ENCODE data around the gene CNPY4. TPM values are rescaled to one million over a fixed set of nuclear protein-coding genes. Genes with fewer than 3 reads are reported as not detected.

The CNPY4 gene
- total RNA-seq, 4 donors from 2014 or later = 7.5 to 15.9 (median 11.5) TPM

- peak overlapping the region; percentile 79 to 91 (median 84) for H3K27ac ChIP-seq
- H3K27me3 ChIP-seq = no peaks in the 10 kb centered on the region
- peak overlapping the region; percentile 61 to 85 (median 69) for H3K4me3 ChIP-seq
- WGBS, 2 donors = 11% methylated on average over 19 of the region's 19 CpGs
- H3K36me3 ChIP-seq = peaks cover 0 to 42% (median 0%) of the 10 kb centered on the region in 3 donors
- no peaks in the 10 kb centered on the region for H3K9me3 ChIP-seq
- TF ChIP-seq POLR2A (IDR thresholded peaks at IDR 0.05) (no peak), EP300 (IDR thresholded peaks at IDR 0.05) (no peak), CTCF (IDR thresholded peaks at IDR 0.05) (no peak)
- H3K4me1 ChIP-seq = peaks cover 0 to 32% (median 18%) of the 10 kb centered on the region in 4 donors
- DNase-seq (ENCODE audit: low spot score in 2 of 2) = peak; percentile 51 to 72
These were observed 717 bp downstream of the CNPY4 start for GRCh38 chr7:100119970-100120732.

GRCh38 chr7:100120733-100121036 is 1.3 kb downstream of the CNPY4 start:
- 16 to 41% methylated on average over 1 of the region's 1 CpG for WGBS, 2 donors
- no peak for DNase-seq (ENCODE audit: low spot score in 2 of 2)
- peak overlapping the region in 3 of 4 donors; percentile 83 to 91 (median 84) for H3K27ac ChIP-seq
- no peak for TF ChIP-seq CTCF (IDR thresholded peaks at IDR 0.05)
- peak overlapping the region in 3 of 4 donors; percentile 65 to 85 (median 73) for H3K4me3 ChIP-seq
- H3K27me3 ChIP-seq = no peaks in the 10 kb centered on the region
- H3K4me1 ChIP-seq = peaks cover 0 to 37% (median 20%) of the 10 kb centered on the region in 4 donors
- H3K36me3 ChIP-seq = peaks cover 0 to 40% (median 0%) of the 10 kb centered on the region in 3 donors
- H3K9me3 ChIP-seq = no peaks in the 10 kb centered on the region

GRCh38 chr7:100122067-100122466 is 2.6 kb downstream of the CNPY4 start:
- no peak overlapping the region for H3K4me3 ChIP-seq
- H3K27me3 ChIP-seq = no peaks in the 10 kb centered on the region
- WGBS, 2 donors = 44 to 63% methylated on average over 13 of the region's 13 CpGs
- no peak overlapping the region for H3K27ac ChIP-seq
- DNase-seq (ENCODE audit: low spot score in 2 of 2) = no peak
- H3K9me3 ChIP-seq = no peaks in the 10 kb centered on the region
- peaks cover 0 to 44% (median 26%) of the 10 kb centered on the region in 4 donors for H3K4me1 ChIP-seq
- peaks cover 0 to 34% (median 0%) of the 10 kb centered on the region in 3 donors for H3K36me3 ChIP-seq
- no peak for TF ChIP-seq EP300 (IDR thresholded peaks at IDR 0.05)
- TF ChIP-seq POLR2A (IDR thresholded peaks at IDR 0.05) = no peak
- TF ChIP-seq CTCF (IDR thresholded peaks at IDR 0.05) = no peak

- 67 to 95% methylated on average over 1 of the region's 1 CpG for WGBS, 2 donors
- H3K9me3 ChIP-seq = no peaks in the 10 kb centered on the region
- no peaks in the 10 kb centered on the region for H3K27me3 ChIP-seq
- DNase-seq (ENCODE audit: low spot score in 2 of 2) = no peak
- TF ChIP-seq POLR2A (IDR thresholded peaks at IDR 0.05) = no peak
- H3K27ac ChIP-seq = no peak overlapping the region
- H3K4me1 ChIP-seq = peaks cover 0 to 46% (median 27%) of the 10 kb centered on the region in 4 donors
- peaks cover 0 to 34% (median 0%) of the 10 kb centered on the region in 3 donors for H3K36me3 ChIP-seq
- H3K4me3 ChIP-seq = no peak overlapping the region
These were observed 3.1 kb downstream of the CNPY4 start for GRCh38 chr7:100122568-100122967.

GRCh38 chr7:100124301-100125230 is 5.1 kb downstream of the CNPY4 start:
- Histone ChIP-seq H3K36me3 (peaks cover 0 to 34% (median 0%) of the 10 kb centered on the region in 3 donors), H3K27ac (peak overlapping the region in 1 of 4 donors; percentile 25), H3K9me3 (no peaks in the 10 kb centered on the region), H3K27me3 (no peaks in the 10 kb centered on the region), H3K4me3 (no peak overlapping the region), H3K4me1 (peaks cover 0 to 44% (median 24%) of the 10 kb centered on the region in 4 donors)
- no peak for TF ChIP-seq POLR2A (IDR thresholded peaks at IDR 0.05)
- TF ChIP-seq CTCF (IDR thresholded peaks at IDR 0.05) = no peak
- no peak for TF ChIP-seq EP300 (IDR thresholded peaks at IDR 0.05)
- no peak for DNase-seq (ENCODE audit: low spot score in 2 of 2)
- 71 to 77% methylated on average over 4 of the region's 4 CpGs for WGBS, 2 donors
